GM10248 (cell line): ENCODE results near the gene USP14.

Experiments used
- CTCF ChIA-PET: fragments of 300-600 bp; sonication (Branson Sonifier 250); formaldehyde crosslinking; extraction: SDS; loops from one replicate; lab custom pipeline; 2021; ENCODE audit warnings: antibody characterized with exemption; lab: Yijun Ruan, JAX
- POLR2A ChIA-PET: fragments of 350-650 bp; sonication (Branson Sonifier 250); formaldehyde crosslinking; extraction: SDS; loops from one replicate; lab custom pipeline; 2020; ENCODE audit warnings: antibody characterized with exemption; lab: Yijun Ruan, JAX
- DNase-seq: peaks from one replicate; pipeline ENCODE4 v3.0.0; 2012; ENCODE audit errors: extremely low spot score
- CTCF ChIP-seq: IDR thresholded peaks from 2 replicates; pipeline ENCODE4 v1.5.1; 2012; ENCODE audit warnings: mild to moderate bottlenecking, low read depth; ENCODE audit errors: extremely low read depth, missing control alignments, control extremely low read depth

USP14 gene

GRCh38 chr18:261398-262073 is 103.2 kb downstream of the USP14 start:
- CTCF ChIA-PET = interaction anchor here (0.9 to 2.0 kb wide), 6 partner anchors 8 to 96 kb away, joined by 3 to 7 read pairs (median 3); no protein-coding TSS in a partner anchor
- POLR2A ChIA-PET = interaction anchor here (0.9 kb wide), 1 partner anchor 10 kb away, joined by 4 read pairs; no protein-coding TSS in a partner anchor

More at GRCh38 chr18:261398-262073, 103.2 kb downstream of the USP14 start:
- no peak for TF ChIP-seq CTCF
- no peak for DNase-seq
